Measurements from ENCODE around the gene TOP2B. TPM values are rescaled to one million over a fixed set of nuclear protein-coding genes. Genes with fewer than 3 reads are reported as not detected.

TOP2B gene
- total RNA-seq, 1 experiment from 2014 or later, result 106 TPM

GRCh38 chr3:25687742-25688141 is 23.0 kb upstream of the TOP2B start:
- intact Hi-C loops (cut with micrococcal nuclease; ENCODE audit: unreplicated experiment), result no loop called here
- TF ChIP-seq EZH2 (IDR thresholded peaks at IDR 0.05; ENCODE audit: low read depth) (no peak), CTCF (conservative IDR thresholded peaks at IDR 0.05) (no peak)
- H4K20me1 ChIP-seq (ENCODE audit: insufficient read depth), result no peaks in the 10 kb centered on the region
- no peak overlapping the region for H3K27ac ChIP-seq
- no peak overlapping the region for H3K4me2 ChIP-seq
- ChIA-PET CTCF (no interaction called here), POLR2A (ENCODE audit: unreplicated experiment) (no interaction called here)
- H3F3A ChIP-seq (ENCODE audit: insufficient read depth, low read depth), result no peaks in the 10 kb centered on the region
- no TSS peak for BruUV-seq (replicated peaks)
- no peaks in the 10 kb centered on the region for H3K36me3 ChIP-seq (ENCODE audit: low read depth)
- H3K27me3 ChIP-seq (ENCODE audit: insufficient read depth, low read depth), result no peaks in the 10 kb centered on the region
- H2AFZ ChIP-seq, result no peak overlapping the region
- no peaks in the 10 kb centered on the region for H3K4me1 ChIP-seq (replicated peaks; ENCODE audit: insufficient read depth)
- H3K9me2 ChIP-seq (ENCODE audit: insufficient read depth), result no peaks in the 10 kb centered on the region
- no peaks in the 10 kb centered on the region for H3K9me3 ChIP-seq (ENCODE audit: insufficient read depth, low read depth)
- no peak overlapping the region for H3K4me3 ChIP-seq
- no peak for DNase-seq
- no peaks in the 10 kb centered on the region for H3K79me2 ChIP-seq (ENCODE audit: low read depth)

- H3F3A ChIP-seq (ENCODE audit: insufficient read depth, low read depth), result no peaks in the 10 kb centered on the region
- no TSS peak for BruUV-seq (replicated peaks)
- intact Hi-C loops (cut with micrococcal nuclease; ENCODE audit: unreplicated experiment), result no loop called here
- ChIA-PET POLR2A (ENCODE audit: unreplicated experiment) (no interaction called here), CTCF (no interaction called here)
- no peaks in the 10 kb centered on the region for H3K9me3 ChIP-seq (ENCODE audit: insufficient read depth, low read depth)
- H2AFZ ChIP-seq, result no peak overlapping the region
- H3K9me2 ChIP-seq (ENCODE audit: insufficient read depth), result no peaks in the 10 kb centered on the region
- H3K4me1 ChIP-seq (replicated peaks; ENCODE audit: insufficient read depth), result no peaks in the 10 kb centered on the region
- no peak for DNase-seq
- no peaks in the 10 kb centered on the region for H3K36me3 ChIP-seq (ENCODE audit: low read depth)
- no peaks in the 10 kb centered on the region for H3K79me2 ChIP-seq (ENCODE audit: low read depth)
- no peak overlapping the region for H3K4me2 ChIP-seq
- no peak overlapping the region for H3K27ac ChIP-seq
- H3K27me3 ChIP-seq (ENCODE audit: insufficient read depth, low read depth), result no peaks in the 10 kb centered on the region
- H3K4me3 ChIP-seq, result no peak overlapping the region
- H4K20me1 ChIP-seq (ENCODE audit: insufficient read depth), result no peaks in the 10 kb centered on the region
- TF ChIP-seq CTCF (conservative IDR thresholded peaks at IDR 0.05), result no peak
- TF ChIP-seq EZH2 (IDR thresholded peaks at IDR 0.05; ENCODE audit: low read depth), result no peak
Observed at GRCh38 chr3:25686766-25687165, 22.1 kb upstream of the TOP2B start.

DNA sequence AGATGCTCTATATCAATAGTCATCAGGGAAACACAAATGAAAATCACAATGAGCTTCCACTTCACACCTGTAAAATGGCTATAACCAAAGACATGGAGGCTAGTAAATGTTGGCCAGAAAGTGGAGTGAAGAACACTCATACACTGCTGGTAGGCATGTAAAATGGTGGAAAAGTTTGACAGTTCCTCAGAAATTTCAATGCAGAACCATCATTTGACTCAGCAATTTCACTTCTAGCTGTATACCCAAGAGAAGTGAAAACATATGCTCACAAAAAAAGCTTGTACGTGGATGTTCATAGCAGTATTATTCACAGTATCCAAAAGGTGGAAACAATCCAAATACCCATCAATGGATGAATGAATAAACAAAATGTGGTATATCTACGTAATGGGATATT is 19.2 kb upstream of the TOP2B start:
- no peaks in the 10 kb centered on the region for H4K20me1 ChIP-seq (ENCODE audit: insufficient read depth)
- no peaks in the 10 kb centered on the region for H3K9me2 ChIP-seq (ENCODE audit: insufficient read depth)
- H3K4me1 ChIP-seq (replicated peaks; ENCODE audit: insufficient read depth), result no peaks in the 10 kb centered on the region
- H3K27me3 ChIP-seq (ENCODE audit: insufficient read depth, low read depth), result no peaks in the 10 kb centered on the region
- DNase-seq, result no peak
- ChIA-PET CTCF (no interaction called here), POLR2A (ENCODE audit: unreplicated experiment) (no interaction called here)
- H3K4me3 ChIP-seq, result no peak overlapping the region
- H3K4me2 ChIP-seq, result no peak overlapping the region
- BruUV-seq (replicated peaks), result no TSS peak
- TF ChIP-seq EZH2 (IDR thresholded peaks at IDR 0.05; ENCODE audit: low read depth) (no peak), CTCF (conservative IDR thresholded peaks at IDR 0.05) (no peak)
- intact Hi-C loops (cut with micrococcal nuclease; ENCODE audit: unreplicated experiment), result no loop called here
- no peaks in the 10 kb centered on the region for H3K9me3 ChIP-seq (ENCODE audit: insufficient read depth, low read depth)
- H3K79me2 ChIP-seq (ENCODE audit: low read depth), result no peaks in the 10 kb centered on the region
- no peaks in the 10 kb centered on the region for H3F3A ChIP-seq (ENCODE audit: insufficient read depth, low read depth)
- no peaks in the 10 kb centered on the region for H3K36me3 ChIP-seq (ENCODE audit: low read depth)
- H3K27ac ChIP-seq, result no peak overlapping the region
- H2AFZ ChIP-seq, result no peak overlapping the region
